K562 (cell line): ENCODE results near the gene SLC5A11. TPM values are rescaled to one million over a fixed set of nuclear protein-coding genes. Genes with fewer than 3 reads are reported as not detected.

Experiments used
- ATAC-seq: fragments of 200-7000 bp; cut with Tn5 transposase; 3 replicates; pipeline ENCODE4 v1.9.1; 2020; ENCODE audit warnings: moderate library complexity
- BruUV-seq: library from RNA; stranded (reverse); fragments of 400-500 nt; replicated peaks from 2 replicates; lab custom pipeline; 2021; lab: Mats Ljungman, UMichigan
- CTCF ChIA-PET: fragments of 300-600 bp; formaldehyde crosslinking; extraction: SDS; loops from one replicate; lab custom pipeline; 2021; ENCODE audit warnings: low intra/inter-chr PET ratio; lab: Yijun Ruan, JAX
- POLR2A ChIA-PET: fragments of 300-600, 350-650 bp; sonication (Branson Sonifier 250); formaldehyde crosslinking; extraction: SDS; loops from one replicate; lab custom pipeline; 2021; ENCODE audit warnings: antibody characterized with exemption, inconsistent platforms; lab: Yijun Ruan, JAX
- DNase-seq, 4 experiments: peaks; one replicate each; pipeline versions ENCODE4 v3.0.0 to v3.0.0-alpha.2; 2011 to 2018; ENCODE audit warnings: low spot score in 3 of 4, mixed read lengths in 3 of 4; ENCODE audit errors: extremely low read depth in 1 of 4
- FAIRE-seq: peaks from 2 replicates; lab custom pipeline; 2011; peaks lifted over from hg19 to GRCh38; lab: Jason Lieb, UNC
- H2AFZ ChIP-seq: 2 replicates; pipeline ENCODE4 v1.6.0; 2011; ENCODE audit warnings: low read depth, low read length, control low read depth, inconsistent platforms
- H3K27ac ChIP-seq: fragments of 200-600 bp; 3 replicates; pipeline ENCODE4 v1.8.0; 2011; ENCODE audit warnings: low read depth, mild to moderate bottlenecking, control low read depth, inconsistent platforms, low read length, moderate library complexity, mixed read lengths; ENCODE audit errors: extremely low read depth
- H3K27me3 ChIP-seq, 2 experiments: fragments of 300-600 bp in 1 of 2; 2 replicates in 1 of 2; 3 replicates in 1 of 2; pipeline versions ENCODE4 v1.6.0 to v1.8.0; 2011; ENCODE audit warnings: inconsistent platforms in 2 of 2, low read length in 2 of 2, mild to moderate bottlenecking in 1 of 2, mixed read lengths in 1 of 2, moderate library complexity in 1 of 2; ENCODE audit not compliant: control insufficient read depth in 2 of 2, insufficient read depth in 2 of 2
- H3K36me3 ChIP-seq: fragments of 300-600 bp; 3 replicates; pipeline ENCODE4 v1.8.0; 2011; ENCODE audit warnings: mild to moderate bottlenecking, low read length, inconsistent platforms; ENCODE audit not compliant: control insufficient read depth, insufficient read depth
- H3K4me1 ChIP-seq, 2 experiments: fragments of 200-600 bp in 1 of 2; replicated peaks in 1 of 2; 2 replicates in 1 of 2; 3 replicates in 1 of 2; pipeline versions ENCODE4 v1.5.1 to v1.8.0; 2011; ENCODE audit warnings: inconsistent platforms in 2 of 2, low read length in 2 of 2, mild to moderate bottlenecking in 1 of 2, mixed read lengths in 1 of 2, moderate library complexity in 1 of 2; ENCODE audit not compliant: control insufficient read depth in 2 of 2, insufficient read depth in 2 of 2
- H3K4me2 ChIP-seq: 2 replicates; pipeline ENCODE4 v1.6.1; 2011; ENCODE audit warnings: low read length, control low read depth, inconsistent platforms, mixed read lengths; ENCODE audit not compliant: insufficient read depth
- H3K4me3 ChIP-seq: fragments of 200-600 bp; sonication (generic), shearing (Covaris generic); 2 replicates; pipeline ENCODE4 v1.5.1; 2016; ENCODE audit warnings: control low read depth, inconsistent platforms
- H3K79me2 ChIP-seq: fragments of 200-600 bp; 3 replicates; pipeline ENCODE4 v1.8.0; 2011; ENCODE audit warnings: low read length, inconsistent platforms; ENCODE audit not compliant: control insufficient read depth, insufficient read depth
- H3K9ac ChIP-seq, 2 experiments: 2 replicates each; pipeline versions ENCODE4 v1.6.0 to v1.6.1; 2011; ENCODE audit warnings: low read depth in 2 of 2, low read length in 2 of 2, control low read depth in 1 of 2, inconsistent platforms in 1 of 2, mild to moderate bottlenecking in 1 of 2, mixed read lengths in 1 of 2; ENCODE audit not compliant: insufficient read depth in 1 of 2
- H3K9me1 ChIP-seq: one replicate; pipeline ENCODE4 v1.6.0; 2011; ENCODE audit warnings: inconsistent platforms, mild to moderate bottlenecking, low read length, moderate library complexity; ENCODE audit not compliant: control insufficient read depth, insufficient read depth
- H3K9me3 ChIP-seq: replicated peaks from 2 replicates; pipeline ENCODE4 v1.5.1; 2011; ENCODE audit warnings: low read depth, low read length, inconsistent platforms; ENCODE audit not compliant: control insufficient read depth, insufficient read depth
- H4K20me1 ChIP-seq: replicated peaks from 2 replicates; pipeline ENCODE4 v1.6.1; 2011; ENCODE audit warnings: low read length, inconsistent platforms, mixed read lengths; ENCODE audit not compliant: control insufficient read depth, insufficient read depth
- BCOR ChIP-seq: fragments of 450-650 bp; IDR thresholded peaks from 2 replicates; pipeline ENCODE4 v1.6.1; 2016
- CHD2 ChIP-seq: IDR thresholded peaks from 2 replicates; pipeline ENCODE4 v1.6.1; 2011; ENCODE audit warnings: low read depth, low read length
- CREM ChIP-seq: IDR thresholded peaks from 2 replicates; pipeline ENCODE4 v1.6.1; 2014; ENCODE audit warnings: antibody characterized with exemption, low read depth
- CSDE1 ChIP-seq, 2 experiments: fragments of 450-650 bp; IDR thresholded peaks; 2 replicates each; pipeline ENCODE4 v1.6.1; 2016; ENCODE audit warnings: mild to moderate bottlenecking in 1 of 2
- EP400 ChIP-seq: fragments of 450-650 bp; IDR thresholded peaks from 2 replicates; pipeline ENCODE4 v1.6.1; 2017; ENCODE audit warnings: antibody characterized with exemption, mild to moderate bottlenecking, moderate library complexity
- GTF2A2 ChIP-seq: IDR thresholded peaks from 2 replicates; pipeline ENCODE4 v1.6.1; 2016; ENCODE audit warnings: mild to moderate bottlenecking, missing genetic modification characterization, missing compliant biosample characterization
- HMG20B ChIP-seq: fragments of 250-450 bp; sonication (Bioruptor Pico); IDR thresholded peaks from 2 replicates; pipeline ENCODE4 v1.5.0; 2021; ENCODE audit warnings: mild to moderate bottlenecking
- MEF2D ChIP-seq: conservative IDR thresholded peaks from 2 replicates; pipeline ENCODE4 v1.6.1; 2016; ENCODE audit warnings: low read depth, missing genetic modification characterization, missing compliant biosample characterization
- MIER1 ChIP-seq: fragments of 450-650 bp; IDR thresholded peaks from 2 replicates; pipeline ENCODE4 v1.6.1; 2016; ENCODE audit warnings: antibody characterized with exemption, mild to moderate bottlenecking, low read depth
- RB1 ChIP-seq: fragments of 450-650 bp; IDR thresholded peaks from 2 replicates; pipeline ENCODE4 v1.6.1; 2017; ENCODE audit warnings: low read depth, mild to moderate bottlenecking
- SP1 ChIP-seq: sonication (generic); formaldehyde crosslinking; IDR thresholded peaks from 2 replicates; pipeline ENCODE4 v1.8.1; 2022; ENCODE audit warnings: mild to moderate bottlenecking, missing genetic modification reagents
- TAF7 ChIP-seq: fragments of 450-650 bp; IDR thresholded peaks from 2 replicates; pipeline ENCODE4 v1.6.1; 2016; ENCODE audit warnings: missing genetic modification characterization, missing compliant biosample characterization
- USF2 ChIP-seq: sonication (generic); formaldehyde crosslinking; IDR thresholded peaks from 2 replicates; pipeline ENCODE4 v1.5.0; 2020; ENCODE audit warnings: missing genetic modification reagents
- ZEB2 ChIP-seq: fragments of 450-650 bp; IDR thresholded peaks from 2 replicates; pipeline ENCODE4 v1.6.1; 2016
- ZNF212 ChIP-seq: fragments of 450-650 bp; formaldehyde crosslinking; IDR thresholded peaks from 2 replicates; pipeline ENCODE4 v1.4.0; 2020; ENCODE audit warnings: mild to moderate bottlenecking
- ZNF586 ChIP-seq: fragments of 450-650 bp; formaldehyde crosslinking; conservative IDR thresholded peaks from 2 replicates; pipeline ENCODE4 v1.4.0; 2020; ENCODE audit warnings: mild to moderate bottlenecking, moderate library complexity
- WGBS: fragments of 100-300 bp; shearing (Covaris generic); methylation state at CpG from one replicate; pipeline ENCODE4 v1.1.6; 2016; ENCODE audit warnings: low coverage, mixed read lengths; ENCODE audit not compliant: insufficient coverage; ENCODE audit errors: missing lambda C conversion rate; 5-methylcytosine and 5-hydroxymethylcytosine counted together
- in situ Hi-C: fragments of 300-500 bp; cut with MboI; formaldehyde crosslinking; loops from 4 replicates; pipeline ENCODE4 v1.15.0; 2018; ENCODE audit warnings: inconsistent platforms, mixed read lengths
- intact Hi-C: fragments of 100-400 bp; cut with micrococcal nuclease; formaldehyde crosslinking; loops from 2 replicates; pipeline ENCODE4 v1.14.2; 2022
- polyA plus RNA-seq, 8 experiments: library from polyadenylated mRNA; depleted of rRNA in 4 of 8; stranded (reverse) in 5 of 8; unstranded in 3 of 8; fragments of >200 nt; fragmentation: Nextera tagmentation in 2 of 8; fragmentation: Illumina TruSeq in 1 of 8; extraction: Ambion mirVana in 2 of 8; extraction: Trizol in 1 of 8; gene quantifications; 2 replicates each; pipeline versions ENCODE4 v1.2.1 to v1.2.3, GENCODE V29; 2011 to 2014; ENCODE audit warnings: inconsistent platforms in 1 of 8, missing spikeins in 1 of 8
- total RNA-seq, 7 experiments: library from RNA; depleted of rRNA in 6 of 7; stranded (reverse); fragments of >200 nt in 6 of 7; fragmentation: Illumina TruSeq in 2 of 7; extraction: Trizol in 2 of 7; gene quantifications; 2 replicates each; pipeline versions ENCODE4 v1.2.1 to v1.2.3, GENCODE V29; 2011 to 2021; ENCODE audit warnings: low replicate concordance in 1 of 7
- TF ChIP-seq, protein P1 (sequence below): fragments of 250-450 bp; sonication (Bioruptor Pico); IDR thresholded peaks from 2 replicates; pipeline ENCODE4 v1.5.1; 2021; ENCODE audit warnings: mild to moderate bottlenecking
- TF ChIP-seq, protein P2 (sequence below): IDR thresholded peaks from 2 replicates; pipeline ENCODE4 v1.6.1; 2016; ENCODE audit warnings: missing genetic modification characterization, missing compliant biosample characterization
- TF ChIP-seq, protein P3 (sequence below): fragments of 450-650 bp; IDR thresholded peaks from 2 replicates; pipeline ENCODE4 v1.6.1; 2016; ENCODE audit warnings: antibody characterized with exemption

Gene SLC5A11
- total and polyA plus RNA-seq, 9 of the 15 experiments (the other 6 are each of a cell fraction or from before 2014, with no cell fraction given), result 0.04 to 0.25 (median 0.11) TPM; not detected in 3

DNA sequence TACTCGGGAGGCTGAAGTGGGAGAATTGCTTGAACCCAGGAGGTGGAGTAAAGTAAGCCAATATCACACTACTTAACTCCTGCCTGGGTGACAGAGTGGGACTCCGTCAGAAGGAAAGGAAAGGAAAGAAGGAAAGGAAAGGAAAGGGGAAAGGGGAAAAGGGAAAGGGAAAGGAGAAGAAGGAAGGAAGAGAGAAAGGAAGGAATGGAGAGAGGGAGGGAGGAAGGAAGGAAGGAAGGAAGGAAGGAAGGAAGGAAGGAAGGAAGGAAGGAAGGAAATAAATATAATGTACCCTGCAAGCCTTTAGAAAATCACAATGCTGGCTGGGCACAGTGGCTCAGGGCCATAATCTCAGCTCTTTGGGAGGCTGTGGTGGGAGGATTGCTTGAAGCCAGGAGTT, 27.3 kb downstream of the SLC5A11 start:
- no peak for ATAC-seq
- Histone ChIP-seq H3K4me3 (no peak overlapping the region), H3K9me1 (no peaks in the 10 kb centered on the region), H3K79me2 (no peaks in the 10 kb centered on the region), H3K4me1 (no peaks in the 10 kb centered on the region; a peak in 1 of 5 replicates), H3K9ac (no peak overlapping the region), H4K20me1 (no peaks in the 10 kb centered on the region), H3K4me2 (no peak overlapping the region), H3K36me3 (no peaks in the 10 kb centered on the region), H3K9me3 (no peaks in the 10 kb centered on the region), H3K27me3 (peaks cover 9 to 49% of the 10 kb centered on the region in 2 experiments; a peak in 4 of 5 replicates)
- ChIA-PET CTCF (no interaction called here), POLR2A (interaction anchor here (1.2 kb wide), 1 partner anchor 239 kb away, joined by 5 read pairs; the partner anchor contains the start of gene LCMT1)
- FAIRE-seq, result no peak
- BruUV-seq, result no TSS peak
- in situ Hi-C loops, result no loop called here
- 4% methylated on average over 2 of the region's 2 CpGs for WGBS
- DNase-seq, result no peak
- TF ChIP-seq, protein P1, sequence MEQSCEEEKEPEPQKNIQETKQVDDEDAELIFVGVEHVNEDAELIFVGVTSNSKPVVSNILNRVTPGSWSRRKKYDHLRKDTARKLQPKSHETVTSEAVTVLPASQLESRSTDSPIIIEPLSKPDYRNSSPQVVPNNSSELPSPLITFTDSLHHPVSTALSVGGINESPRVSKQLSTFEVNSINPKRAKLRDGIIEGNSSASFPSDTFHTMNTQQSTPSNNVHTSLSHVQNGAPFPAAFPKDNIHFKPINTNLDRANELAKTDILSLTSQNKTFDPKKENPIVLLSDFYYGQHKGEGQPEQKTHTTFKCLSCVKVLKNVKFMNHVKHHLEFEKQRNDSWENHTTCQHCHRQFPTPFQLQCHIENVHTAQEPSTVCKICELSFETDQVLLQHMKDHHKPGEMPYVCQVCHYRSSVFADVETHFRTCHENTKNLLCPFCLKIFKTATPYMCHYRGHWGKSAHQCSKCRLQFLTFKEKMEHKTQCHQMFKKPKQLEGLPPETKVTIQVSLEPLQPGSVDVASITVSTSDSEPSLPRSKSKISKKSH (CRISPR knock-in tag), result no peak
- TF ChIP-seq CREM (no peak), CSDE1 (IDR thresholded peaks at IDR 0.05) (no peak), ZEB2 (no peak), HMG20B (CRISPR knock-in tag) (no peak), RB1 (no peak), MEF2D (tag) (no peak), GTF2A2 (tag) (no peak), EP400 (no peak), ZNF586 (no peak), SP1 (CRISPR knock-in tag) (no peak), USF2 (CRISPR knock-in tag) (no peak), ZNF212 (CRISPR knock-in tag) (no peak), TAF7 (tag) (no peak), BCOR (no peak), CHD2 (no peak), MIER1 (no peak)
- TF ChIP-seq, protein P2, sequence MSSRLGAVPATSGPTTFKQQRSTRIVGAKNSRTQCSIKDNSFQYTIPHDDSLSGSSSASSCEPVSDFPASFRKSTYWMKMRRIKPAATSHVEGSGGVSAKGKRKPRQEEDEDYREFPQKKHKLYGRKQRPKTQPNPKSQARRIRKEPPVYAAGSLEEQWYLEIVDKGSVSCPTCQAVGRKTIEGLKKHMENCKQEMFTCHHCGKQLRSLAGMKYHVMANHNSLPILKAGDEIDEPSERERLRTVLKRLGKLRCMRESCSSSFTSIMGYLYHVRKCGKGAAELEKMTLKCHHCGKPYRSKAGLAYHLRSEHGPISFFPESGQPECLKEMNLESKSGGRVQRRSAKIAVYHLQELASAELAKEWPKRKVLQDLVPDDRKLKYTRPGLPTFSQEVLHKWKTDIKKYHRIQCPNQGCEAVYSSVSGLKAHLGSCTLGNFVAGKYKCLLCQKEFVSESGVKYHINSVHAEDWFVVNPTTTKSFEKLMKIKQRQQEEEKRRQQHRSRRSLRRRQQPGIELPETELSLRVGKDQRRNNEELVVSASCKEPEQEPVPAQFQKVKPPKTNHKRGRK, result no peak
- TF ChIP-seq, protein P3, sequence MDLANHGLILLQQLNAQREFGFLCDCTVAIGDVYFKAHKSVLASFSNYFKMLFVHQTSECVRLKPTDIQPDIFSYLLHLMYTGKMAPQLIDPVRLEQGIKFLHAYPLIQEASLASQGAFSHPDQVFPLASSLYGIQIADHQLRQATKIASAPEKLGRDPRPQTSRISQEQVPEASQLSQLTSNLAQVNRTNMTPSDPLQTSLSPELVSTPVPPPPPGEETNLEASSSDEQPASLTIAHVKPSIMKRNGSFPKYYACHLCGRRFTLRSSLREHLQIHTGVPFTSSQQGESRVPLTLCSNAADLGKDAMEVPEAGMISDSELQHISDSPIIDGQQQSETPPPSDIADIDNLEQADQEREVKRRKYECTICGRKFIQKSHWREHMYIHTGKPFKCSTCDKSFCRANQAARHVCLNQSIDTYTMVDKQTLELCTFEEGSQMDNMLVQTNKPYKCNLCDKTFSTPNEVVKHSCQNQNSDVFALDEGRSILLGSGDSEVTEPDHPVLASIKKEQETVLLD, result no peak
- TF ChIP-seq, all 486 proteins: peak for 0
- intact Hi-C loops, result no loop called here
- Histone ChIP-seq H3K27ac (no peak overlapping the region), H2AFZ (no peak overlapping the region)
